ENCODE results near the gene GRK2. TPM values are rescaled to one million over a fixed set of nuclear protein-coding genes. Genes with fewer than 3 reads are reported as not detected.

Gene GRK2
- total and polyA plus RNA-seq, 2 of the 13 experiments (the other 11 are each of a cell fraction or from before 2014, with no cell fraction given) = 31.3 to 42.4 TPM

DNA sequence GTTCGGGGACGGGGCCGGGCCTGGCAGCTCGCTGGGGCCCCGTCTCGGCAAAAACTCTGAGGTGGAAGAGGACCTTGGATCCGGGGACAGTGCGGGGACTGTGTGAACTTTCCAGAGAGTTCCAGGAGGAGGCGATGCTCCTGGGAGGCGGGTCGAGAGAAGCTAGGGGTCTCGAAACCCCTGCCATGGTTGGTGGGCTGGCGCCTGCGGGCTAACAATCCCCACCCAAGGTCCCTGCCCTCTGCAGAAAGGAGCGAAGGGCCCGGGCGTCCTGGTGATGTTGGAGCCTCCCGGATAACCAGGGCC lies 4.7 kb upstream of the GRK2 start:
- no TSS peak for BruUV-seq (replicated peaks)
- intact Hi-C loops (cut with micrococcal nuclease; ENCODE audit: unreplicated experiment) (loop anchor here (5.0 kb wide), 1 partner anchor 41 kb away; the partner anchor contains the start of gene SSH3), in situ Hi-C loops (cut with HindIII; ENCODE audit: extremely low pct_ligation_motif_present, low pct_unique_long_range_greater_than_20kb) (loop anchor here (5.0 kb wide), 2 partner anchors 56 to 121 kb away; no protein-coding TSS in a partner anchor)
- FAIRE-seq (no peak), ATAC-seq (peak; percentile 32), DNase-seq (ENCODE audit: low spot score) (no peak)
- H2AFZ ChIP-seq (ENCODE audit: low read length) = no peak overlapping the region
- H3K27me3 ChIP-seq (ENCODE audit: control insufficient read depth in 1 of 2, insufficient read depth in 2 of 2, low read length in 2 of 2) = no peaks in the 10 kb centered on the region
- TF ChIP-seq JUNB (CRISPR knock-in tag; IDR thresholded peaks at IDR 0.05; ENCODE audit: borderline replicate concordance) = no peak
- TF ChIP-seq MIXL1 (CRISPR knock-in tag; IDR thresholded peaks at IDR 0.05) = no peak
- no peak for TF ChIP-seq ZNF280B (CRISPR knock-in tag; IDR thresholded peaks at IDR 0.05; ENCODE audit: borderline replicate concordance)
- TF ChIP-seq, protein P1, sequence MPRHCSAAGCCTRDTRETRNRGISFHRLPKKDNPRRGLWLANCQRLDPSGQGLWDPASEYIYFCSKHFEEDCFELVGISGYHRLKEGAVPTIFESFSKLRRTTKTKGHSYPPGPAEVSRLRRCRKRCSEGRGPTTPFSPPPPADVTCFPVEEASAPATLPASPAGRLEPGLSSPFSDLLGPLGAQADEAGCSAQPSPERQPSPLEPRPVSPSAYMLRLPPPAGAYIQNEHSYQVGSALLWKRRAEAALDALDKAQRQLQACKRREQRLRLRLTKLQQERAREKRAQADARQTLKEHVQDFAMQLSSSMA (CRISPR knock-in tag; IDR thresholded peaks at IDR 0.05) = no peak
- TF ChIP-seq CHCHD3 (CRISPR knock-in tag; IDR thresholded peaks at IDR 0.05) = peak; percentile 34; the same call in 1 of the 2 replicates
- 0 out of 2 replicates have a peak, but pooled peaks have one; percentile 4 for TF ChIP-seq SP2 (CRISPR knock-in tag; IDR thresholded peaks at IDR 0.05)
- peak; percentile 32 for TF ChIP-seq CTCF (CRISPR knock-in tag; IDR thresholded peaks at IDR 0.05)
- 19% methylated on average over 9 of the region's 18 CpGs for WGBS (ENCODE audit: low lambda C conversion rate)
- H3K4me2 ChIP-seq (ENCODE audit: low read depth, low read length) = peak overlapping the region; percentile 97
- no peak overlapping the region for H3K9ac ChIP-seq (ENCODE audit: insufficient read depth, low read depth, low read length)
- H3K4me3 ChIP-seq (replicated peaks in 1 of 3; ENCODE audit: insufficient read depth in 1 of 3, low read depth in 2 of 3, low read length in 3 of 3) = peak overlapping the region; percentile 18 to 49 (median 35); a peak in 3 of 6 replicates
- H3K79me2 ChIP-seq (ENCODE audit: insufficient read depth, low read length) = peaks cover under 1% of the 10 kb centered on the region
- peaks cover 0 to 3% of the 10 kb centered on the region in 2 experiments; a peak in 1 of 5 replicates for H3K36me3 ChIP-seq (replicated peaks in 1 of 2; ENCODE audit: control insufficient read depth in 1 of 2, insufficient read depth in 2 of 2, low read length in 2 of 2)
- H4K20me1 ChIP-seq (ENCODE audit: insufficient read depth, low read length) = no peaks in the 10 kb centered on the region
- no peaks in the 10 kb centered on the region for H3K9me3 ChIP-seq (ENCODE audit: low read length)
- ChIA-PET POLR2A (interaction anchor here (0.6 to 3.0 kb wide), 10 partner anchors 16 to 157 kb away, joined by 3 to 24 read pairs (median 4); partner anchors contain the start of genes ANKRD13D, POLD4 and SSH3), CTCF (ENCODE audit: low intra/inter-chr PET ratio, low total read pairs) (interaction anchor here (3.1 kb wide), 1 partner anchor 55 kb away, joined by 31 read pairs; no protein-coding TSS in a partner anchor)
- H3K27ac ChIP-seq (ENCODE audit: extremely low read length, insufficient read depth, low read length) = no peak overlapping the region
- H3K4me1 ChIP-seq (ENCODE audit: insufficient read depth, low read length) = peaks cover 81% of the 10 kb centered on the region

Measured in HepG2 (cell line).